DND-41 (cell line): Measurements from ENCODE around the gene PANK1.
A peak's percentile ranks its signal among the peaks of the same experiment; 100 is the strongest.

Source experiments
- ATAC-seq: fragments of 200-7000 bp; cut with Tn5 transposase; 3 replicates; pipeline ENCODE4 v1.9.1; 2021; ENCODE audit warnings: low read depth; ENCODE audit not compliant: insufficient read depth
- DNase-seq: peaks from one replicate; pipeline ENCODE4 v3.0.0-alpha.2; 2020
- H2AFZ ChIP-seq: 2 replicates; pipeline ENCODE4 v1.6.0; 2012; ENCODE audit warnings: low read depth, low read length
- H3K27ac ChIP-seq: 2 replicates; pipeline ENCODE4 v1.5.1; 2012; ENCODE audit warnings: low read length, inconsistent platforms
- H3K27me3 ChIP-seq: fragments of 200-600 bp; sonication (generic); 2 replicates; pipeline ENCODE4 v1.6.0; 2012; ENCODE audit warnings: low read length, mild to moderate bottlenecking, inconsistent platforms; ENCODE audit not compliant: insufficient read depth, poor library complexity
- H3K36me3 ChIP-seq: 2 replicates; pipeline ENCODE4 v1.5.1; 2012; ENCODE audit warnings: low read length, inconsistent platforms; ENCODE audit not compliant: insufficient read depth
- H3K4me1 ChIP-seq: 2 replicates; pipeline ENCODE4 v1.5.1; 2012; ENCODE audit warnings: mild to moderate bottlenecking, low read length; ENCODE audit not compliant: insufficient read depth
- H3K4me2 ChIP-seq: 2 replicates; pipeline ENCODE4 v1.6.0; 2012; ENCODE audit warnings: mild to moderate bottlenecking, moderate library complexity, low read length, inconsistent platforms; ENCODE audit not compliant: insufficient read depth
- H3K4me3 ChIP-seq, 2 experiments: fragments of 200-600 bp in 1 of 2; shearing (Covaris generic) in 1 of 2; 2 replicates each; pipeline ENCODE4 v1.5.1; 2012 to 2016; ENCODE audit warnings: inconsistent platforms in 2 of 2, low read length in 2 of 2, mild to moderate bottlenecking in 2 of 2, low read depth in 1 of 2, moderate library complexity in 1 of 2
- H3K79me2 ChIP-seq: 2 replicates; pipeline ENCODE4 v1.6.0; 2012; ENCODE audit warnings: low read length, inconsistent platforms; ENCODE audit not compliant: insufficient read depth
- H3K9ac ChIP-seq: 2 replicates; pipeline ENCODE4 v1.6.0; 2012; ENCODE audit warnings: low read depth, mild to moderate bottlenecking, inconsistent platforms, low read length, moderate library complexity
- H3K9me3 ChIP-seq: 2 replicates; pipeline ENCODE4 v1.5.1; 2012; ENCODE audit warnings: low read length, moderate library complexity, mild to moderate bottlenecking, inconsistent platforms; ENCODE audit not compliant: insufficient read depth, severe bottlenecking
- H4K20me1 ChIP-seq: 2 replicates; pipeline ENCODE4 v1.6.0; 2012; ENCODE audit warnings: low read length; ENCODE audit not compliant: insufficient read depth
- EZH2 ChIP-seq: IDR thresholded peaks from 3 replicates; pipeline ENCODE4 v1.6.1; 2012; ENCODE audit warnings: borderline replicate concordance, low read depth, mild to moderate bottlenecking, moderate library complexity, low read length, inconsistent platforms; ENCODE audit not compliant: severe bottlenecking
- TF ChIP-seq, protein P1 (sequence below): IDR thresholded peaks from 2 replicates; pipeline ENCODE4 v1.5.1; 2012; ENCODE audit warnings: borderline replicate concordance, low read length, moderate library complexity, mild to moderate bottlenecking; ENCODE audit not compliant: poor library complexity, severe bottlenecking; ENCODE audit errors: extremely low read depth

PANK1 gene

GRCh38 chr10:89566095-89566950 is 78.7 kb downstream of the PANK1 start:
- Histone ChIP-seq H3K27me3 (peaks cover 3% of the 10 kb centered on the region), H3K4me3 (no peak overlapping the region), H3K9ac (no peak overlapping the region), H3K9me3 (no peaks in the 10 kb centered on the region), H3K4me2 (no peak overlapping the region), H3K79me2 (no peaks in the 10 kb centered on the region), H3K36me3 (no peaks in the 10 kb centered on the region), H2AFZ (no peak overlapping the region), H4K20me1 (no peaks in the 10 kb centered on the region), H3K27ac (no peak overlapping the region), H3K4me1 (no peaks in the 10 kb centered on the region)
- ATAC-seq (no peak), DNase-seq (no peak)
- TF ChIP-seq, protein P1, sequence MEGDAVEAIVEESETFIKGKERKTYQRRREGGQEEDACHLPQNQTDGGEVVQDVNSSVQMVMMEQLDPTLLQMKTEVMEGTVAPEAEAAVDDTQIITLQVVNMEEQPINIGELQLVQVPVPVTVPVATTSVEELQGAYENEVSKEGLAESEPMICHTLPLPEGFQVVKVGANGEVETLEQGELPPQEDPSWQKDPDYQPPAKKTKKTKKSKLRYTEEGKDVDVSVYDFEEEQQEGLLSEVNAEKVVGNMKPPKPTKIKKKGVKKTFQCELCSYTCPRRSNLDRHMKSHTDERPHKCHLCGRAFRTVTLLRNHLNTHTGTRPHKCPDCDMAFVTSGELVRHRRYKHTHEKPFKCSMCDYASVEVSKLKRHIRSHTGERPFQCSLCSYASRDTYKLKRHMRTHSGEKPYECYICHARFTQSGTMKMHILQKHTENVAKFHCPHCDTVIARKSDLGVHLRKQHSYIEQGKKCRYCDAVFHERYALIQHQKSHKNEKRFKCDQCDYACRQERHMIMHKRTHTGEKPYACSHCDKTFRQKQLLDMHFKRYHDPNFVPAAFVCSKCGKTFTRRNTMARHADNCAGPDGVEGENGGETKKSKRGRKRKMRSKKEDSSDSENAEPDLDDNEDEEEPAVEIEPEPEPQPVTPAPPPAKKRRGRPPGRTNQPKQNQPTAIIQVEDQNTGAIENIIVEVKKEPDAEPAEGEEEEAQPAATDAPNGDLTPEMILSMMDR = no peak
- no peak for TF ChIP-seq EZH2

- no peaks in the 10 kb centered on the region for H3K9me3 ChIP-seq
- H3K36me3 ChIP-seq = no peaks in the 10 kb centered on the region
- no peak overlapping the region for H3K4me3 ChIP-seq
- H3K79me2 ChIP-seq = no peaks in the 10 kb centered on the region
- ATAC-seq = no peak
- peaks cover 6% of the 10 kb centered on the region for H3K27me3 ChIP-seq
- H3K4me1 ChIP-seq = no peaks in the 10 kb centered on the region
- H4K20me1 ChIP-seq = no peaks in the 10 kb centered on the region
- no peak overlapping the region for H2AFZ ChIP-seq
- no peak overlapping the region for H3K9ac ChIP-seq
- H3K27ac ChIP-seq = no peak overlapping the region
- no peak for DNase-seq
- TF ChIP-seq, protein P1 = no peak
- TF ChIP-seq EZH2 = no peak
- H3K4me2 ChIP-seq = no peak overlapping the region
These were observed 79.9 kb downstream of the PANK1 start for GRCh38 chr10:89565180-89565579.

DNA sequence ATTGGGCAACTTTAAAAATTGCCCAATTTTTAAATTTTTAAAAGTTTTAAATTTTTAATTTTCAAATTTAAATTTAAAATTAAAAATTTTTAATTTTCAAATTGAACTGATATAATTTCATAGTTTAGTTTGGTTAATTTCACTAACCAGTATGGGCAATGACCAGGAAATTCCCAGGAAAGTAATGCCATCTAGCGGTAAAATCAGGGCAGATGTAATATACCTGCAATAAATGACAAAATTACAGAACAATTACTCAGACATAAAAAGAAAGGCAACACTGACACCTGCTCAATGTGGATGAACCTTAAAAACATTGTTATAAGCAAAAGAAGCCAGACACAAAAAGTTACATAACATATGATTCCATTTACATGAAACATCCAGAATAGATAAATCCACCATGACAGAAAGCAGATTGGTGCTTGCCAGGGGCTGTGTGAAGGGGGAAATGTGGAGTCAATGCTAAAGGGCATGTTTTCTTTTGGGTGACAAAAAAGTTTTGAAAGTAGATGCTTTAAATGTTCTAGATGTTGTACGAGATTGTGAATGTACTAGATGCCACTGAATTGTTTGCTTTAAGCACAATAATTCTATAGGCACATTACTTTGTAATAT is 81.1 kb downstream of the PANK1 start:
- Histone ChIP-seq H3K4me3 (no peak overlapping the region), H3K27me3 (peaks cover 6% of the 10 kb centered on the region), H3K79me2 (no peaks in the 10 kb centered on the region), H2AFZ (no peak overlapping the region), H3K4me1 (no peaks in the 10 kb centered on the region), H3K36me3 (no peaks in the 10 kb centered on the region), H3K9ac (no peak overlapping the region), H4K20me1 (no peaks in the 10 kb centered on the region), H3K4me2 (no peak overlapping the region), H3K9me3 (no peaks in the 10 kb centered on the region), H3K27ac (no peak overlapping the region)
- TF ChIP-seq, protein P1 = peak; percentile 83
- no peak for TF ChIP-seq EZH2
- DNase-seq (peak; percentile 9), ATAC-seq (peak; percentile 89)
